HG02798 (cell line): ENCODE results near the gene IFT80.

ENCODE experiments used
- ATAC-seq: cut with Tn5 transposase; IDR thresholded peaks from one replicate; pipeline ENCODE4 v1.9.1; 2021; ENCODE audit warnings: mild to moderate bottlenecking; ENCODE audit not compliant: unreplicated experiment, poor library complexity

IFT80 gene

GRCh38 chr3:160218136-160218535 lies 180.9 kb downstream of the IFT80 start:
- no peak for ATAC-seq

- no peak for ATAC-seq
These were observed 181.3 kb downstream of the IFT80 start for GRCh38 chr3:160217675-160218074.

- ATAC-seq = no peak
These were observed 185.8 kb downstream of the IFT80 start for GRCh38 chr3:160213191-160213590.

- ATAC-seq = peak; percentile 43
These were observed 188.2 kb downstream of the IFT80 start for GRCh38 chr3:160210799-160211221.

- no peak for ATAC-seq
These were observed 188.7 kb downstream of the IFT80 start for GRCh38 chr3:160210341-160210740.
